B cell (primary cell): ENCODE data around the gene PDE11A.

Source experiments
- CTCF ChIP-seq: fragments of 200-600 bp; IDR thresholded peaks from one replicate; pipeline ENCODE4 v1.8.0; 2022; ENCODE audit warnings: antibody characterized with exemption, mild to moderate bottlenecking
- EZH2 ChIP-seq: IDR thresholded peaks from 2 replicates; pipeline ENCODE4 v1.6.1; 2012; ENCODE audit warnings: borderline replicate concordance, low read depth, mild to moderate bottlenecking, moderate library complexity, low read length; ENCODE audit not compliant: insufficient read depth, poor library complexity, severe bottlenecking

- no peak for TF ChIP-seq CTCF
- no peak for TF ChIP-seq EZH2
These were observed 456.5 kb downstream of the PDE11A start for GRCh38 chr2:177616066-177616465.
